HEK293 (cell line): ENCODE results near the gene CTF1.

Experiments
- BCL6B ChIP-seq: fragments of 450-650 bp; formaldehyde crosslinking; IDR thresholded peaks from 2 replicates; pipeline ENCODE4 v1.5.1; 2017; ENCODE audit warnings: missing biosample characterization, missing genetic modification characterization
- FEZF1 ChIP-seq: fragments of 450-650 bp; formaldehyde crosslinking; IDR thresholded peaks from 2 replicates; pipeline ENCODE4 v1.5.1; 2016; ENCODE audit warnings: missing biosample characterization, missing genetic modification characterization
- GLIS1 ChIP-seq: fragments of 450-650 bp; formaldehyde crosslinking; IDR thresholded peaks from 2 replicates; pipeline ENCODE4 v1.5.1; 2016; ENCODE audit warnings: missing biosample characterization, missing genetic modification characterization
- HIC1 ChIP-seq: fragments of 450-650 bp; formaldehyde crosslinking; IDR thresholded peaks from 2 replicates; pipeline ENCODE4 v1.5.1; 2016; ENCODE audit warnings: missing biosample characterization, missing genetic modification characterization
- HOXD13 ChIP-seq: sonication (generic); formaldehyde crosslinking; IDR thresholded peaks from 2 replicates; pipeline ENCODE4 v1.8.0; 2022; ENCODE audit warnings: missing genetic modification reagents, borderline replicate concordance
- KLF8 ChIP-seq: fragments of 450-650 bp; formaldehyde crosslinking; IDR thresholded peaks from 2 replicates; pipeline ENCODE4 v1.5.1; 2016; ENCODE audit warnings: missing biosample characterization, missing genetic modification characterization
- PBX3 ChIP-seq: sonication (generic); formaldehyde crosslinking; IDR thresholded peaks from 2 replicates; pipeline ENCODE4 v1.8.1; 2022; ENCODE audit warnings: mild to moderate bottlenecking, moderate library complexity, missing genetic modification reagents
- SCRT2 ChIP-seq: fragments of 450-650 bp; formaldehyde crosslinking; IDR thresholded peaks from 2 replicates; pipeline ENCODE4 v1.5.1; 2016; ENCODE audit warnings: missing biosample characterization, missing genetic modification characterization
- TSHZ1 ChIP-seq: fragments of 450-650 bp; formaldehyde crosslinking; IDR thresholded peaks from 2 replicates; pipeline ENCODE4 v1.5.1; 2016; ENCODE audit warnings: missing biosample characterization, missing genetic modification characterization, borderline replicate concordance
- YY2 ChIP-seq: fragments of 450-650 bp; formaldehyde crosslinking; IDR thresholded peaks from 2 replicates; pipeline ENCODE4 v1.5.1; 2016; ENCODE audit warnings: missing biosample characterization, missing genetic modification characterization
- ZBTB17 ChIP-seq: fragments of 450-650 bp; formaldehyde crosslinking; IDR thresholded peaks from 2 replicates; pipeline ENCODE4 v1.5.1; 2016; ENCODE audit warnings: missing biosample characterization, missing genetic modification characterization
- ZBTB20 ChIP-seq: fragments of 450-650 bp; formaldehyde crosslinking; IDR thresholded peaks from 2 replicates; pipeline ENCODE4 v1.5.1; 2016; ENCODE audit warnings: missing biosample characterization, missing genetic modification characterization
- ZBTB7A ChIP-seq: fragments of 450-650 bp; formaldehyde crosslinking; IDR thresholded peaks from 2 replicates; pipeline ENCODE4 v1.5.1; 2016; ENCODE audit warnings: low read depth, missing biosample characterization, missing genetic modification characterization
- ZIC2 ChIP-seq: fragments of 450-650 bp; formaldehyde crosslinking; IDR thresholded peaks from 2 replicates; pipeline ENCODE4 v1.5.1; 2016; ENCODE audit warnings: missing biosample characterization, missing genetic modification characterization
- ZNF10 ChIP-seq: fragments of 450-650 bp; formaldehyde crosslinking; IDR thresholded peaks from 2 replicates; pipeline ENCODE4 v1.5.1; 2017; ENCODE audit warnings: missing biosample characterization, missing genetic modification characterization
- ZNF112 ChIP-seq: fragments of 450-650 bp; formaldehyde crosslinking; IDR thresholded peaks from 2 replicates; pipeline ENCODE4 v1.5.0; 2017; ENCODE audit warnings: missing biosample characterization, missing genetic modification characterization
- ZNF2 ChIP-seq: fragments of 450-650 bp; formaldehyde crosslinking; IDR thresholded peaks from 2 replicates; pipeline ENCODE4 v1.5.1; 2016; ENCODE audit warnings: missing biosample characterization, missing genetic modification characterization
- ZNF202 ChIP-seq: fragments of 450-650 bp; formaldehyde crosslinking; IDR thresholded peaks from 2 replicates; pipeline ENCODE4 v1.5.1; 2016; ENCODE audit warnings: missing biosample characterization, missing genetic modification characterization, borderline replicate concordance
- ZNF280C ChIP-seq: fragments of 450-650 bp; formaldehyde crosslinking; IDR thresholded peaks from 2 replicates; pipeline ENCODE4 v1.5.1; 2016; ENCODE audit warnings: missing biosample characterization, missing genetic modification characterization
- ZNF341 ChIP-seq: fragments of 450-650 bp; formaldehyde crosslinking; IDR thresholded peaks from 2 replicates; pipeline ENCODE4; 2016; ENCODE audit warnings: low read depth, missing biosample characterization, missing genetic modification characterization
- ZNF521 ChIP-seq: fragments of 450-650 bp; formaldehyde crosslinking; IDR thresholded peaks from 2 replicates; pipeline ENCODE4 v1.5.1; 2017; ENCODE audit warnings: missing biosample characterization, mild to moderate bottlenecking, missing genetic modification characterization
- ZNF548 ChIP-seq: fragments of 450-650 bp; formaldehyde crosslinking; IDR thresholded peaks from 2 replicates; pipeline ENCODE4 v1.5.1; 2016; ENCODE audit warnings: missing biosample characterization, missing genetic modification characterization
- ZNF555 ChIP-seq: fragments of 450-650 bp; formaldehyde crosslinking; conservative IDR thresholded peaks from 2 replicates; pipeline ENCODE4 v1.5.1; 2017; ENCODE audit warnings: missing biosample characterization, mild to moderate bottlenecking, missing genetic modification characterization, inconsistent platforms
- ZNF677 ChIP-seq: fragments of 450-650 bp; IDR thresholded peaks from 2 replicates; pipeline ENCODE4 v1.5.0; 2018; ENCODE audit warnings: missing biosample characterization, mild to moderate bottlenecking, missing genetic modification characterization, moderate library complexity
- ZNF768 ChIP-seq: fragments of 450-650 bp; formaldehyde crosslinking; IDR thresholded peaks from 2 replicates; pipeline ENCODE4 v1.5.1; 2018; ENCODE audit warnings: missing biosample characterization, mild to moderate bottlenecking, missing genetic modification characterization
- ZNF777 ChIP-seq: fragments of 450-650 bp; formaldehyde crosslinking; IDR thresholded peaks from 2 replicates; pipeline ENCODE4 v1.5.1; 2017; ENCODE audit warnings: missing biosample characterization, missing genetic modification characterization, borderline replicate concordance
- ZNF837 ChIP-seq: fragments of 450-650 bp; formaldehyde crosslinking; IDR thresholded peaks from 2 replicates; pipeline ENCODE4 v1.5.1; 2016; ENCODE audit warnings: missing biosample characterization, missing genetic modification characterization
- ZSCAN18 ChIP-seq: fragments of 450-650 bp; formaldehyde crosslinking; IDR thresholded peaks from 2 replicates; pipeline ENCODE4 v1.5.1; 2016; ENCODE audit warnings: missing biosample characterization, missing genetic modification characterization

The CTF1 gene

GRCh38 chr16:30901201-30902028, 5.0 kb downstream of the CTF1 start (continued):
- TF ChIP-seq ZNF837 (tag by site-specific recombination) (no peak), ZNF2 (tag by site-specific recombination) (peak; percentile 49; the same call in 1 of the 2 replicates), ZNF10 (tag by site-specific recombination) (no peak), ZIC2 (tag by site-specific recombination) (peak; percentile 86), KLF8 (tag by site-specific recombination) (no peak), PBX3 (no peak), TSHZ1 (tag by site-specific recombination) (no peak), FEZF1 (0 out of 2 replicates have a peak, but pooled peaks have one; percentile 7), HIC1 (tag by site-specific recombination) (no peak), ZBTB17 (0 out of 2 replicates have a peak, but pooled peaks have one; percentile 9), ZNF521 (no peak), ZNF548 (tag by site-specific recombination) (no peak), BCL6B (tag by site-specific recombination) (no peak), GLIS1 (tag by site-specific recombination) (peak; percentile 24; the same call in 1 of the 2 replicates), ZBTB7A (tag by site-specific recombination) (no peak), ZSCAN18 (tag by site-specific recombination) (no peak), ZNF768 (tag by site-specific recombination) (0 out of 2 replicates have a peak, but pooled peaks have one; percentile 12), ZNF555 (tag by site-specific recombination) (no peak), ZNF341 (tag by site-specific recombination) (0 out of 2 replicates have a peak, but pooled peaks have one; percentile 26), SCRT2 (tag by site-specific recombination) (no peak), ZNF202 (tag by site-specific recombination) (no peak), ZNF777 (tag by site-specific recombination) (no peak), ZNF280C (no peak), ZNF677 (tag by site-specific recombination) (no peak), HOXD13 (CRISPR knock-in tag) (no peak), YY2 (no peak), ZNF112 (tag by site-specific recombination) (no peak), ZBTB20 (no peak; the same call in 1 of the 2 replicates)
